ENCODE measurements around the gene SWT1.

GRCh38 chr1:185155600-185156287 lies 1.2 kb upstream of the SWT1 start:
- TF ChIP-seq, protein P1, sequence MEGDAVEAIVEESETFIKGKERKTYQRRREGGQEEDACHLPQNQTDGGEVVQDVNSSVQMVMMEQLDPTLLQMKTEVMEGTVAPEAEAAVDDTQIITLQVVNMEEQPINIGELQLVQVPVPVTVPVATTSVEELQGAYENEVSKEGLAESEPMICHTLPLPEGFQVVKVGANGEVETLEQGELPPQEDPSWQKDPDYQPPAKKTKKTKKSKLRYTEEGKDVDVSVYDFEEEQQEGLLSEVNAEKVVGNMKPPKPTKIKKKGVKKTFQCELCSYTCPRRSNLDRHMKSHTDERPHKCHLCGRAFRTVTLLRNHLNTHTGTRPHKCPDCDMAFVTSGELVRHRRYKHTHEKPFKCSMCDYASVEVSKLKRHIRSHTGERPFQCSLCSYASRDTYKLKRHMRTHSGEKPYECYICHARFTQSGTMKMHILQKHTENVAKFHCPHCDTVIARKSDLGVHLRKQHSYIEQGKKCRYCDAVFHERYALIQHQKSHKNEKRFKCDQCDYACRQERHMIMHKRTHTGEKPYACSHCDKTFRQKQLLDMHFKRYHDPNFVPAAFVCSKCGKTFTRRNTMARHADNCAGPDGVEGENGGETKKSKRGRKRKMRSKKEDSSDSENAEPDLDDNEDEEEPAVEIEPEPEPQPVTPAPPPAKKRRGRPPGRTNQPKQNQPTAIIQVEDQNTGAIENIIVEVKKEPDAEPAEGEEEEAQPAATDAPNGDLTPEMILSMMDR (IDR thresholded peaks at IDR 0.05): no peak
- no peak for TF ChIP-seq POLR2AphosphoS5 (IDR thresholded peaks at IDR 0.05; ENCODE audit: low read depth, low read length)
- no peak for TF ChIP-seq REST (IDR thresholded peaks at IDR 0.05; ENCODE audit: insufficient read depth in 1 of 2, low read depth in 2 of 2, low read length in 1 of 2)
- TF ChIP-seq SIN3A (IDR thresholded peaks at IDR 0.05; ENCODE audit: borderline replicate concordance, insufficient read depth, low read depth, low read length): no peak

Measured in Panc1 (cell line).